A549 (cell line): Measurements from ENCODE around the gene BICC1. TPM values are rescaled to one million over a fixed set of nuclear protein-coding genes. Genes with fewer than 3 reads are reported as not detected.

Experiments
- ATAC-seq, 2 experiments: fragments of 200-7000 bp in 1 of 2; fragments of >200 bp in 1 of 2; cut with Nextera tagmentation in 1 of 2; cut with Tn5 transposase in 1 of 2; 3 replicates each; pipeline versions ENCODE4 v1.8.0 to v1.9.1; 2018 to 2020; ENCODE audit warnings: mild to moderate bottlenecking in 1 of 2, moderate library complexity in 1 of 2
- CTCF ChIA-PET: fragments of 300-600 bp; sonication (Branson Sonifier 250); formaldehyde crosslinking; extraction: SDS; loops from one replicate; lab custom pipeline; 2021; ENCODE audit warnings: antibody characterized with exemption, inconsistent platforms; lab: Yijun Ruan, JAX
- POLR2A ChIA-PET: fragments of 350-600 bp; formaldehyde crosslinking; extraction: SDS; loops from one replicate; lab custom pipeline; 2021; ENCODE audit warnings: antibody characterized with exemption, inconsistent platforms; lab: Yijun Ruan, JAX
- DNase-seq, 2 experiments: peaks; one replicate each; pipeline versions ENCODE4 v3.0.0 to v3.0.0-alpha.2; 2011 to 2016; ENCODE audit warnings: low read depth in 1 of 2, low spot score in 1 of 2
- FAIRE-seq: peaks from 2 replicates; lab custom pipeline; 2011; peaks lifted over from hg19 to GRCh38; lab: Jason Lieb, UNC
- H3K27ac ChIP-seq, 2 experiments: fragments of >200 bp; sonication (Bioruptor Twin); formaldehyde crosslinking; 3 replicates each; pipeline ENCODE4 v1.5.1; 2016 to 2017
- H3K4me1 ChIP-seq: fragments of >200 bp; sonication (Bioruptor Twin); formaldehyde crosslinking; 3 replicates; pipeline ENCODE4 v1.6.1; 2016
- H3K4me2 ChIP-seq: fragments of >200 bp; sonication (Bioruptor Twin); formaldehyde crosslinking; 3 replicates; pipeline ENCODE4 v1.6.1; 2016
- H3K4me3 ChIP-seq: fragments of >200 bp; sonication (Bioruptor Twin); formaldehyde crosslinking; 3 replicates; pipeline ENCODE4 v1.5.1; 2016
- H3K9me3 ChIP-seq: fragments of >200 bp; sonication (Bioruptor Twin); formaldehyde crosslinking; 3 replicates; pipeline ENCODE4 v1.6.1; 2016
- CBX2 ChIP-seq: fragments of 200-600 bp; sonication (generic); IDR thresholded peaks from 2 replicates; pipeline ENCODE4 v1.6.1; 2016; ENCODE audit warnings: low read depth, mild to moderate bottlenecking, borderline replicate concordance
- FOXS1 ChIP-seq: fragments of 250-450 bp; sonication (Bioruptor Pico); IDR thresholded peaks from 2 replicates; pipeline ENCODE4 v1.5.0; 2020; ENCODE audit warnings: mild to moderate bottlenecking, moderate library complexity
- GATA3 ChIP-seq: IDR thresholded peaks from 2 replicates; pipeline ENCODE4 v1.6.1; 2012; ENCODE audit warnings: borderline replicate concordance
- HDAC2 ChIP-seq: fragments of 200-600 bp; sonication (generic); IDR thresholded peaks from 2 replicates; pipeline ENCODE4 v1.6.1; 2016
- JUNB ChIP-seq: fragments of >200 bp; sonication (Bioruptor Twin); formaldehyde crosslinking; IDR thresholded peaks from 2 replicates; pipeline ENCODE4 v1.6.1; 2016
- KDM1A ChIP-seq: fragments of 200-600 bp; sonication (generic); IDR thresholded peaks from 2 replicates; pipeline ENCODE4 v1.6.1; 2016; ENCODE audit warnings: low read depth, mild to moderate bottlenecking
- MYC ChIP-seq: IDR thresholded peaks from 2 replicates; pipeline ENCODE4 v1.6.1; 2012; ENCODE audit warnings: mild to moderate bottlenecking, inconsistent platforms, low read length, improper control_type of control experiment, borderline replicate concordance
- NFE2L2 ChIP-seq: fragments of 150-350 bp; conservative IDR thresholded peaks from 2 replicates; pipeline ENCODE4 v1.6.1; 2014; ENCODE audit warnings: low read length
- NPAS2 ChIP-seq: fragments of 250-450 bp; sonication (Bioruptor Pico); IDR thresholded peaks from 2 replicates; pipeline ENCODE4 v1.8.0; 2022; ENCODE audit warnings: mild to moderate bottlenecking, moderate library complexity, borderline replicate concordance
- PHF8 ChIP-seq: fragments of 200-600 bp; sonication (generic); IDR thresholded peaks from 2 replicates; pipeline ENCODE4 v1.6.1; 2016; ENCODE audit warnings: low read depth, mild to moderate bottlenecking, antibody characterized with exemption, moderate library complexity, borderline replicate concordance
- POLR2A ChIP-seq: IDR thresholded peaks from 2 replicates; pipeline ENCODE4 v1.6.1; 2012; ENCODE audit warnings: mild to moderate bottlenecking, low read length
- POLR2AphosphoS2 ChIP-seq: conservative IDR thresholded peaks from 2 replicates; pipeline ENCODE4 v1.6.1; 2012; ENCODE audit warnings: low read length, improper control_type of control experiment, inconsistent platforms
- RCOR1 ChIP-seq: fragments of 150-350 bp; IDR thresholded peaks from 2 replicates; pipeline ENCODE4 v1.6.1; 2014; ENCODE audit warnings: antibody characterized with exemption, low read length, low read depth
- RFX5 ChIP-seq: fragments of 450-650 bp; IDR thresholded peaks from 2 replicates; pipeline ENCODE4 v1.7.1; 2014; ENCODE audit warnings: antibody characterized with exemption, mild to moderate bottlenecking, moderate library complexity
- RNF2 ChIP-seq: fragments of 200-600 bp; sonication (generic); IDR thresholded peaks from 2 replicates; pipeline ENCODE4 v1.6.1; 2016; ENCODE audit warnings: low read depth, mild to moderate bottlenecking, antibody characterized with exemption, moderate library complexity, borderline replicate concordance
- SMC3 ChIP-seq: fragments of >200 bp; sonication (Bioruptor Twin); formaldehyde crosslinking; IDR thresholded peaks from 3 replicates; pipeline ENCODE4 v1.6.1; 2018; ENCODE audit warnings: inconsistent platforms
- ZC3H11A ChIP-seq: fragments of 450-650 bp; IDR thresholded peaks from 2 replicates; pipeline ENCODE4 v1.6.1; 2014; ENCODE audit warnings: antibody characterized with exemption, mild to moderate bottlenecking
- ZSCAN20 ChIP-seq: fragments of 250-450 bp; sonication (Bioruptor Pico); IDR thresholded peaks from 2 replicates; pipeline ENCODE4 v1.8.0; 2022; ENCODE audit warnings: mild to moderate bottlenecking, moderate library complexity
- WGBS: methylation state at CpG from one replicate; pipeline ENCODE4 v1.1.6; 2017; ENCODE audit errors: missing lambda C conversion rate; 5-methylcytosine and 5-hydroxymethylcytosine counted together
- polyA plus RNA-seq, 4 experiments: library from polyadenylated mRNA; depleted of rRNA in 3 of 4; stranded (reverse); fragments of >200 nt; fragmentation: RNase III in 1 of 4; extraction: RNeasy Plus Mini Kit Qiagen cat#74134 plus additional on column Dnase treatment in 1 of 4; gene quantifications; 2 replicates in 3 of 4; 3 replicates in 1 of 4; pipeline ENCODE4 v1.2.3, GENCODE V29; 2011 to 2017
- TF ChIP-seq, protein P1 (sequence below): fragments of >200 bp; sonication (Bioruptor Twin); formaldehyde crosslinking; IDR thresholded peaks from 3 replicates; pipeline ENCODE4 v1.5.1; 2016
- TF ChIP-seq, protein P2 (sequence below): fragments of >200 bp; sonication (Bioruptor Twin); formaldehyde crosslinking; IDR thresholded peaks from 3 replicates; pipeline ENCODE4 v1.6.1; 2016

The BICC1 gene
- polyA plus RNA-seq, 2 of the 4 experiments (the other 2 are of a cell fraction) = 36.9 to 56.8 TPM

DNA sequence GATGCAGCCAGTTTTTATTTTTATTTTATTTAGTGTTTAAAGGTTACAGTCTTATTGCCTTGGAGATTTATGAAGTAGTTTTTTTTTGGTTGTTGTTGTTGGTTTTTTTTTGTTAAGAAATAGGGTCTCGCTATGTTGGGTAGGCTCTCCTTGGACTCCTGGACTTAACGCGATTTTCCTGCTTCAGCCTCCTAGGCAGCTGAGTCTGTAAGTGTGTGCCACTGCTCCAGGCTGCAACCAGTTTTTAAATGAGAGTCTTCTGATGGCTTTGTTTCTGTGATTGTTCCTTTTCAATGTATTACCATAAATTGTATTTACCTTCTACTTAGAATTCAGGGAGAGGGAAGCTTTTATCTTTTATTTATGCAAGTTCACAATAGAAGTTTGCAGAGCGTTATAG is 62.8 kb downstream of the BICC1 start:
- Histone ChIP-seq H3K4me3 (no peak overlapping the region), H3K27ac (peak overlapping the region in 1 of 2 experiments; percentile 8; a peak in 1 of 6 replicates), H3K9me3 (peaks cover 13% of the 10 kb centered on the region), H3K4me2 (no peak overlapping the region), H3K4me1 (peaks cover 76% of the 10 kb centered on the region)
- ATAC-seq (no peak), FAIRE-seq (no peak), DNase-seq (no peak)
- ChIA-PET POLR2A (no interaction called here), CTCF (no interaction called here)
- WGBS = 93% methylated on average over 4 of the region's 4 CpGs
- TF ChIP-seq KDM1A = no peak
- no peak for TF ChIP-seq JUNB
- no peak for TF ChIP-seq ZSCAN20
- no peak for TF ChIP-seq RNF2
- TF ChIP-seq, protein P1, sequence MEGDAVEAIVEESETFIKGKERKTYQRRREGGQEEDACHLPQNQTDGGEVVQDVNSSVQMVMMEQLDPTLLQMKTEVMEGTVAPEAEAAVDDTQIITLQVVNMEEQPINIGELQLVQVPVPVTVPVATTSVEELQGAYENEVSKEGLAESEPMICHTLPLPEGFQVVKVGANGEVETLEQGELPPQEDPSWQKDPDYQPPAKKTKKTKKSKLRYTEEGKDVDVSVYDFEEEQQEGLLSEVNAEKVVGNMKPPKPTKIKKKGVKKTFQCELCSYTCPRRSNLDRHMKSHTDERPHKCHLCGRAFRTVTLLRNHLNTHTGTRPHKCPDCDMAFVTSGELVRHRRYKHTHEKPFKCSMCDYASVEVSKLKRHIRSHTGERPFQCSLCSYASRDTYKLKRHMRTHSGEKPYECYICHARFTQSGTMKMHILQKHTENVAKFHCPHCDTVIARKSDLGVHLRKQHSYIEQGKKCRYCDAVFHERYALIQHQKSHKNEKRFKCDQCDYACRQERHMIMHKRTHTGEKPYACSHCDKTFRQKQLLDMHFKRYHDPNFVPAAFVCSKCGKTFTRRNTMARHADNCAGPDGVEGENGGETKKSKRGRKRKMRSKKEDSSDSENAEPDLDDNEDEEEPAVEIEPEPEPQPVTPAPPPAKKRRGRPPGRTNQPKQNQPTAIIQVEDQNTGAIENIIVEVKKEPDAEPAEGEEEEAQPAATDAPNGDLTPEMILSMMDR = no peak
- TF ChIP-seq NPAS2 = no peak

DNA sequence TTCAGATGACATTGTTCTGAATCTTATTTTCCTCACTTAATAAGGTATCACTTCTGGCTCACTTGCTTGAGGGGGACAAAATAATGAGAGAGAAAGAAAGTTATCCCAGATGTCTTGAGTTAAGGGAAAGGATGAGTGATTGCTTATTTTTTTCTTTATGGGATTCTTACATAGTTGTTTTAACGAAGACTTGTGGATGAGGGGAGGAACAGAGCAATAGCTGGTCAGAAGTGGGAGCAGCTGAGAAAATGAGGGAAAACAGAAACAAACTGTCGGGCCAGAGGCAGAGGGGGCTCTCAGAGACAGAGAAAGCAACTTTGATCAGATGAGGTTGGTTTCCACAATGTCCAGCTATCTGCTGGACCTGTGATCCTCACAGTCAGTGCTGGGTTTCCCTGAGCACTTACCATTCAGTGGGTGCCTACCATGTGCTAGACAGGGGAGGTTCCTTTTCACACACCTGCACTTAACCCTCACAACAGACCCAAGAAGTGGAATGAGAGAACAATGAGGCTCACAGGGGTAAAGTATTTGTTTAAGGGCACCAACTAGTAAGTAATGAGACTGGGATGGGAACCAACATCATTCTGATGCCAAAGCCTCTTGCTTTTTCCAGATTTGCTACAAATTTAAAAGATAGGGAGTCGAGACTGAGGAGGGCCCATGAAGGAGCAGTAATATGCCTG is 64.2 kb downstream of the BICC1 start:
- 75% methylated on average over 3 of the region's 3 CpGs for WGBS
- H3K27ac ChIP-seq = peak overlapping the region; percentile 13 to 59; a peak in 4 of 6 replicates
- ChIA-PET POLR2A (interaction anchor here (0.8 kb wide), 1 partner anchor 64 kb away, joined by 3 read pairs; no protein-coding TSS in a partner anchor), CTCF (no interaction called here)
- no peak for DNase-seq
- peak; percentile 39 to 57; a peak in 4 of 6 replicates for ATAC-seq
- peak overlapping the region; percentile 20; the same call in 2 of the 3 replicates for H3K4me2 ChIP-seq
- TF ChIP-seq JUNB = no peak
- TF ChIP-seq POLR2AphosphoS2 = no peak
- TF ChIP-seq, protein P2, sequence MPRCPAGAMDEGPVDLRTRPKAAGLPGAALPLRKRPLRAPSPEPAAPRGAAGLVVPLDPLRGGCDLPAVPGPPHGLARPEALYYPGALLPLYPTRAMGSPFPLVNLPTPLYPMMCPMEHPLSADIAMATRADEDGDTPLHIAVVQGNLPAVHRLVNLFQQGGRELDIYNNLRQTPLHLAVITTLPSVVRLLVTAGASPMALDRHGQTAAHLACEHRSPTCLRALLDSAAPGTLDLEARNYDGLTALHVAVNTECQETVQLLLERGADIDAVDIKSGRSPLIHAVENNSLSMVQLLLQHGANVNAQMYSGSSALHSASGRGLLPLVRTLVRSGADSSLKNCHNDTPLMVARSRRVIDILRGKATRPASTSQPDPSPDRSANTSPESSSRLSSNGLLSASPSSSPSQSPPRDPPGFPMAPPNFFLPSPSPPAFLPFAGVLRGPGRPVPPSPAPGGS = no peak
- TF ChIP-seq POLR2A = no peak
- no peak for TF ChIP-seq ZC3H11A
- TF ChIP-seq NFE2L2 = no peak
- TF ChIP-seq SMC3 = no peak
- TF ChIP-seq CBX2 = no peak
- TF ChIP-seq RCOR1 = no peak
- no peak for TF ChIP-seq FOXS1 (CRISPR knock-in tag)
- no peak for TF ChIP-seq MYC
- H3K4me3 ChIP-seq = no peak overlapping the region
- no peaks in the 10 kb centered on the region; the same call in 2 of the 3 replicates for H3K9me3 ChIP-seq
- FAIRE-seq = no peak
- peaks cover 89% of the 10 kb centered on the region for H3K4me1 ChIP-seq

DNA sequence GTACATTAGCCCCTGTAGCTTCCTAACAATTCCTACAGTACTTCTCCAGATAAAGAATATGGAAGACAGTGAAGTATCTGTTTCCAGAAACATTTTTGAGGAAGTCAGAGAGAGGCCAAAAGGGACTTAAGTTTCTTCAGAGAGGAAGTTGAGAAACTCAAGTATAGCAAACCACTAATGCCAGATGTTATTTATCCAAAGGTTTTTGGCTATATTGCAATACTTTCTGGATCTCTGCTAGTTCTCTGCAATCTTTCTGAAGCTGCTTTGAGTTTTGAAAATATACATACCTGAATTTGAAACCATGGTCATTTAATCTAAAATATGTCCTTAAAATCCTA is 64.7 kb downstream of the BICC1 start:
- FAIRE-seq (no peak), ATAC-seq (peak in 1 of 2 experiments; percentile 30; a peak in 2 of 6 replicates), DNase-seq (no peak)
- H3K4me2 ChIP-seq = peak overlapping the region; percentile 20; the same call in 2 of the 3 replicates
- H3K4me1 ChIP-seq = peaks cover 94% of the 10 kb centered on the region
- POLR2A ChIA-PET = interaction anchor here (0.8 kb wide), 1 partner anchor 64 kb away, joined by 3 read pairs; no protein-coding TSS in a partner anchor
- H3K4me3 ChIP-seq = no peak overlapping the region
- H3K27ac ChIP-seq = peak overlapping the region; percentile 13 to 59; a peak in 4 of 6 replicates
- TF ChIP-seq RFX5 (no peak), PHF8 (no peak), HDAC2 (no peak), GATA3 (no peak)
- no peaks in the 10 kb centered on the region for H3K9me3 ChIP-seq
- CTCF ChIA-PET = interaction anchor here (1.2 kb wide), 1 partner anchor 30 kb away, joined by 3 read pairs; no protein-coding TSS in a partner anchor
